Measurements from ENCODE around the gene FOXO4.

GRCh38 chrX:71111921-71112431 lies 16.3 kb downstream of the FOXO4 start:
- TF ChIP-seq POLR2AphosphoS5 (IDR thresholded peaks at IDR 0.05; ENCODE audit: borderline replicate concordance, low read depth, low read length) (no peak), EZH2 (IDR thresholded peaks at IDR 0.05) (no peak)

All from SK-N-MC (cell line).